Hair follicle dermal papilla cell (primary cell): ENCODE measurements around the gene GAL3ST1. TPM values are rescaled to one million over a fixed set of nuclear protein-coding genes. Genes with fewer than 3 reads are reported as not detected.

Source experiments
- total RNA-seq: library from RNA; depleted of rRNA; stranded (reverse); fragments of >200 nt; gene quantifications from 2 replicates; pipeline ENCODE4 v1.2.3, GENCODE V29; 2012

GAL3ST1 gene, protein sequence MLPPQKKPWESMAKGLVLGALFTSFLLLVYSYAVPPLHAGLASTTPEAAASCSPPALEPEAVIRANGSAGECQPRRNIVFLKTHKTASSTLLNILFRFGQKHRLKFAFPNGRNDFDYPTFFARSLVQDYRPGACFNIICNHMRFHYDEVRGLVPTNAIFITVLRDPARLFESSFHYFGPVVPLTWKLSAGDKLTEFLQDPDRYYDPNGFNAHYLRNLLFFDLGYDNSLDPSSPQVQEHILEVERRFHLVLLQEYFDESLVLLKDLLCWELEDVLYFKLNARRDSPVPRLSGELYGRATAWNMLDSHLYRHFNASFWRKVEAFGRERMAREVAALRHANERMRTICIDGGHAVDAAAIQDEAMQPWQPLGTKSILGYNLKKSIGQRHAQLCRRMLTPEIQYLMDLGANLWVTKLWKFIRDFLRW
- total RNA-seq: not detected in 2 replicates

DNA sequence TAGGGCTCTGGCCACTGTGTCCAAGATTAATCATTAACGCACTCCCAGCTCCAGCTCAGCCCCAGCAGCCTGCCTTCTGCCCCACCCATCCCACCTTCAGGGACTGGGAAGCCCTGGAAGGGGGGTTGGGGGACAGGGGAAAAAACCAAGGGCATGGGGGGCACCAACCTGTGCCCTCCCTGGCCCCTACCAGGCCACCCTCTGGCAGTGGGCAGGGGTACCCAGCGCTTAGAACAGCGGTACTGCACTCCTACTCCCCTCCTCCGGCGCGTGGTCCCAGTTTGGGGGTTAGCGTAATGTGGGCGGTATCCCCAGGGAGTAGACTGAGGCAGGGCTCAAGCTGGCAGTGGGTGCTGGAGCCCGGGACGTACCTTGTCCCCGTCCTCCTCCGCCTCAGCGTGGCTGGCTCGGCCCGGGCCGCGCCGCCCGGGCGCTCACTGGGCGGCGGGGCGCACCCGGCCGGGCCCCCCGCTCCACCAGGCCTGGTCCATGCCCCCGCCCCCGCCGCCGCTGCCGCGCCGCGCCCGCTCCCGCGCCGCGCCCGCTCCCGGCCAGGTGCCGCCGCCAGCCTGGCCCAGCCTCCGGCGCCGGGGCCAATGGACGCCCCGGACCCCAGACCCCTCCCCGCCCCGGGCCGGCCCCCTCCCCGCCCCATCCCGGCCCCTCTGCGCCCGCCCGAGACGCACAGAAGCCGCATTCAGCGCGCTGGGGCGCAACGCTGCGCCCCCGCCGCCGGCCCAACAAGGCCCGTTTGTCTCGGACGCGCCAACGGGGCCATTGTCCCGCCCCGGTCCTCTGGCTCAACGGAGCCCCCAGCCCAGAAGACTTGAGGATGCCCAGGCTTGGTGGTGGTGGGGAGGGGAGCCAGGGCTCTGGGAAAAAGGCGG, at the start of gene GAL3ST1:
Gene GAL3ST1, minus strand, starts transcription at position 571 of the 887 bp plus-strand sequence. CDS start 17,273 bp downstream, outside the sequence.

DNA sequence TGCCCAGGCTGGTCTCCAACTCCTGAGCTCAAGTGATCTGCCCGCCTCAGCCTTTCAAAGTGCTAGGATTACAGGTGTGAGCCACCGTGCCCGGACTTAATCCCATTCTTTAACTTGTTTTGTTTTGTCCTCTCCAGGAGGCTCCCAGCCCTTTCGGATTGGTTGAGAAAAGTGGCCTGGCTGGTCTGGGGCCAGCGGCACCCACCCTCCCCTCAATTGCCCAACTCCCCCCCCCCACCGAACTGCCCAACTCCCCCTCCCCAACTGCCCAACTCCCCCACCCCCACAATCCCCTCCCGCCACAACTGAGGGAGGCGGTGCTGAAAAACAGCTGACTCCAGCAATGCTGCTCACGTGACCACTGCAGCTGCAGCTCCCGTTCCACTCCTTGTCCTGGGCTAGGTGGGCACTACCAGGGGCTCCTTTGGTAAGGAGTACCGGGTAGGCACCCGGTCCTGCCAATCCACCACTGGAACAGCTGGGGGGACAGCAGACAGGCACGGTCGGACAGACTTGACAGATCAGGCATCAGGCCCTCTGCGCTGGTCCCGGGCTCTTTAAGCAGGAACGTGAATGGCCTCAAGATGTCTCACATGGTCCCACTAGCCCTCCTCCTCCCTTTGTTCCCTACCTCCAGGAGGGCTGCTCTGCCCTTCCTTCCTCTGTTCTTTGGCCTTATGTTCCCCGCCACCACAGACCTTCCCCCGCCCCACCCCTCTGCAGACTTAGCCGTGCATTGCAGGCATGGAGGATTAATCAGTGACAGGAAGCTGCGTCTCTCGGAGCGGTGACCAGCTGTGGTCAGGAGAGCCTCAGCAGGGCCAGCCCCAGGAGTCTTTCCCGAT, 32.2 kb upstream of the GAL3ST1 start, which contains the start of gene TCN2:
Gene TCN2, plus strand, starts transcription at position 720 of the 845 bp plus-strand sequence. CDS start 158 bp downstream, outside the sequence.

DNA sequence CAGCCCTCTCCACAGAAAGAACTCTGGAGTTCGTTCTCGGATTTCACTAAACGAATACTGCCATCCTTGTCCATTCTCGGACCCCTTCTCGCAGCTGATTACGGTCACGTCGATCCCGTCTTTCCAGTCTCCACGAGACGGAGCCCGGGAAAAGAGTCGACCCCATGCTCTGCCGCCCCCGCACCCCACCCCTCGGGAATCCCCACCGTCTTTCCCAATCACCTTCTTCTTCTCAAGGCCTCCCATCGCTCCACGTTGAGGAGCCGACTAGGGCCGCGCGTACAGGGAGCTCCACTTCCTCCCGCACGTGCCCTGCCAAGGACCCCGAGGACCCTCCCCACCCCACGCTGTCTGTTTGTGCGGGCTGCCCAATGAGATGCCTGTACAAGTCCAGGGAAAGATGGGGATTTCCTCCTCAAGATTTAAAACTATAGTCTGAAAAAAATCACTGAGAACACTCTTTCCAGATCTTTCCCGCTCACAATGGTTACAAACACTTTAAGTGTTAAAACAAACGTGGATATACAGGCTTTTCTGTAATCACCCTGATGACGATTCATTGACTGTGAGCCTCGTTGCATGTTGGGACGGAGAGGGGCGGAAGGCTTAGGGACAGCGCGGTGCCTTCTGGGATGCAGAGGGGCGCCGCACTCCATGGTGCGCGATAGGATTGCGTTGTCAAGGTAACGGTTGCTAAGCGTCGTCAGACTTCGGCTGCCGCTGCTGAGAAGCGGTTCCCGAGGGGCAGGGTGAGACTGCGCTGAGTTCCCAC, 17.3 kb upstream of the GAL3ST1 start, which contains the start of gene PES1:
Gene PES1, minus strand, starts transcription at position 323 of the 772 bp plus-strand sequence. Its CDS starts 77 bp downstream, at position 246.

DNA sequence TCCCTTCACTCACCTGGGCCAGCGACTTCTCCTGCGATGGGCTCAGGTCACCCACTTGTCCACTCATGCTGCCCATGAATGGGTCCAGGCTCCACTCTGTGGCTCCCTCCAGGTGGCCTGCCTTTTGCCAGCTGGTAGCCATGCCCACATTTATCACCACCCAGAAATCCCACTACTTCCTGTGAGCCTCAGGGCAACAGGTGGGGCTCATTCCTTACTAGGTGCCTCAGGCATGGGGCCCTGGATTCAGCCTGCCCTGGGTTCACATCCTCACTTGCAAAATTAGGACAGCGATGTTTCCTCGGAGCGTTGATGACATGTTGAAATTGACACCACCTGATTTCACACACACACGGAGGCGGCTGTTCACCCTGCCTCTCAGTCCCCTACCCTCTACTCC, 27.8 kb downstream of the GAL3ST1 start, which contains the start of gene SEC14L6:
Gene SEC14L6, minus strand, starts transcription at position 126 of the 400 bp plus-strand sequence. Its CDS starts 59 bp downstream, at position 67.

Other genes starting within 250 kb of the GAL3ST1 start
- gene TBC1D10A, start 247.7 kb downstream of the GAL3ST1 start, total RNA-seq: 31.5 and 36.8 TPM in 2 replicates
- 41.7 and 63.0 TPM in 2 replicates for gene SF3A1, start 217.8 kb downstream of the GAL3ST1 start, total RNA-seq
- 2.3 and 4.1 TPM in 2 replicates for gene CCDC157, start 217.7 kb downstream of the GAL3ST1 start, total RNA-seq
- 18.0 and 22.7 TPM in 2 replicates for gene RNF215, start 187.3 kb downstream of the GAL3ST1 start, total RNA-seq
- gene SEC14L2, start 177.6 kb downstream of the GAL3ST1 start, total RNA-seq: 15.1 and 16.4 TPM in 2 replicates
- gene MTFP1, start 148.9 kb downstream of the GAL3ST1 start, total RNA-seq: 4.1 and 5.0 TPM in 2 replicates
- not detected in 2 replicates for gene SEC14L3, start 102.6 kb downstream of the GAL3ST1 start, total RNA-seq
- gene SEC14L4, start 69.0 kb downstream of the GAL3ST1 start, total RNA-seq: 0.12 and 0.16 TPM in 2 replicates
- not detected in 2 replicates for gene SEC14L6, start 27.9 kb downstream of the GAL3ST1 start, total RNA-seq
- gene PES1, start 17.2 kb upstream of the GAL3ST1 start, total RNA-seq: 63.1 and 65.1 TPM in 2 replicates
- gene TCN2, start 32.5 kb upstream of the GAL3ST1 start, total RNA-seq: 9.9 and 21.4 TPM in 2 replicates
- 10.2 and 14.0 TPM in 2 replicates for gene SLC35E4, start 61.1 kb upstream of the GAL3ST1 start, total RNA-seq
- gene DUSP18, start 93.2 kb upstream of the GAL3ST1 start, total RNA-seq: 11.5 and 14.0 TPM in 2 replicates
- gene OSBP2, start 120.2 kb upstream of the GAL3ST1 start, total RNA-seq: 2.9 and 3.9 TPM in 2 replicates